Measurements from ENCODE around the gene SORCS3.

GRCh38 chr10:104690101-104690500 is 49.0 kb downstream of the SORCS3 start:
- no peak for TF ChIP-seq EP300 (IDR thresholded peaks at IDR 0.05)
- TF ChIP-seq CTCF (IDR thresholded peaks at IDR 0.05): no peak
- no peak for TF ChIP-seq POLR2A (IDR thresholded peaks at IDR 0.05; ENCODE audit: low read depth)
- TF ChIP-seq POLR2AphosphoS5 (IDR thresholded peaks at IDR 0.05): no peak

All from esophagus muscularis mucosa (tissue), 4 donors.